Measurements from ENCODE around the gene FILIP1L.
A peak's percentile ranks its signal among the peaks of the same experiment; 100 is the strongest.

FILIP1L gene

DNA sequence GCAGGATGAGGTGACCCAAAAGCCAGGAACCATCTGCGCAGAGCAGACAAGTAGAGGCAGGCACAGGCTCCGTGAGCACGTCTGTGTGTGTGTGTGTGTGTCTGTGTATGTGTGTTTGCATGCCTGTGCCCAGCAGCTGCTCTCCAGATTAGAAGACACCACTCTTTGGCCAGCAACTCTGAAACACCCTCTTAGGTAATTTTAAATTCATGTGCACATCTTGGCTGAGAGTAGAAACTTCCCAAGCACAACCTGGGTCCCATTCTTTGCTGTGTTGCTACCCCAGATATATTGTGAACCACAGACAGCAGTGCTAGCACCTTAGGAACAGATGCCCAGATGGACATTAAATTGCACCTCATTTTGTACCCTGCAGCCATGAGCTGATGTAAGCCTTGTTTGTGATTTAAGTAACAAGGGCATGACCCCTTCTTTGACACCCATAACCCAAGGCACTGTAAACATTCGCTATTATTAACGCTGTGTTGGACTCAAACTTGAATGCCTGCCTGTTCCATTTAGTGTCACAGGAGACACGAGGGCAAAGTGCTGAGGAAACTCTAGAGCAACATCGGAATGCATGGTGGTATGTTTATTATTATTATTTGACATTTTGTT is at the start of gene FILIP1L:
FILIP1L (minus strand) TSS at position 89 of the 618 bp plus-strand sequence.
- DNase-seq: no peak

DNA sequence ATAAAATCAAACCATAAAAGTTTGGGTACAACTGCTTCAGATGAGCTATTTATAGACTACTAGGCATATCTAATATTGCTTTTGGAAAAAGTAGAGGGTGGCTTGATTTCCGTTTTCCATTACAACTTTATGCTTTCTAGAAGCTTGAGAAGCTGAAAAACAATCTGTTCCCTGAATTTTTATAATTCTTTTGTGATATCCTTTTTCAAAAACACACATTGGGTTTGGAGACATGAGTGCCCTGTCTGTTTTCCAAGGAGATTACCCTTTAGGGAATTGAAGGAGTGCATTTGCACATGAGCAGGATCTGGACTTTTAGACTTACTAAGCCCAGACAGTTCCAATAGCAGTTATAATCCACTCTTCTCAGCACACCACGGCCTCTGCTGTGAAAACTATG is 49.5 kb upstream of the FILIP1L start:
- DNase-seq: no peak

DNA sequence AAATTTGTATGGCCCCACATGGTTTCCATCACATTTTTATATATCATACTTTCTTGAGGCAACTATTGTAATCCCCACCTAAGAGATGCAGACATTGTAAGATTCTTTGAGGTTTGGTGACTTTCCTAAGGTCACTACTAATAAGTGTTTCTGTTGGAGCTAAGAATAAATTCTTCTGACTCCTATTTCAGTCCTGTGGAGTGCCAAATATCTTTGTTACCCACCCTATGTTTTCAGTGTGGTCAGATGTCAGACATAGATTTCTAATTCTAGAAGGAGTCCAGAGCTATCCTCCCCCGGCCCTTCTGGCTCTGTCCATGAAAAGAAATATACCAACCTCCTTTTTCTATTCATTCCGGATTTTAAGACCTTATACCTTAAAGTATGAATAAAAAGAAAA is 46.2 kb upstream of the FILIP1L start:
- no peak for DNase-seq

DNA sequence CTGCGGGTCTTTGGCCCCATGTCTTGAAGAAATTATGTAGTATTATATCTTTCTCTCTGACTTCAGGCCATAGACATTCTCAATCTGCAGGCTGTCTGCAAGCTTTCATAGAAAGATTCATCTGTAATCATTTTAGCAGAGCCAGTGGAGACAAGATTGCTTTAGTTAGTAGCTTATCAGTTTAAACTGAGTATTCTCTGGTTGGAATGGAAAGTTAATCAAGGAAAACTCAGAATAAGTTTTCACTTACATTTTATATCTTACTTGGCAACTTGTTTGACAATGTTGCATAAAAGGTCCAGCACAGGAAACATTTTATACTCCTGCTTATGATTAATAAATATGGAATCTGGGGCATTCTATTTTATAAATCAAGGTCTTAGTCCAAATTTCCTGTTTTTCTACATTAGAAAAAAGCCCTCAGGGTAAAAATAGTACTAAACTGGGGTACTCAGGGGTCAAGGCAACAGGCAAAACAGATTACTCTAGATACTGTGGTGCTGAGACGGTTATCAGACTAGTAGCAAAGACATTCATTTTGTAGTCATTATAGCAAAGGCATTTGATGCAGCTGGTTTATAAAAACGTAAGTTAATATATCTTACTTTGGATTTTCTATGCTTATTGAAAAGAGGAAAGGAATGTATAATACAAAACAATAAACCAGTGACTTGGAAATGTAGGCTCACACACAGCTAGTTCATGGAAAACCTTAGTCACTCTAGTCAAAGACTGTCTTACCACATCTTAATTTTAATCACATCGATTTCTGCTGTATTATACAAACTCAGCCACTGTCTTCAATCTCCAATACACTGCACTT is 45.2 kb upstream of the FILIP1L start:
- no peak for DNase-seq

DNA sequence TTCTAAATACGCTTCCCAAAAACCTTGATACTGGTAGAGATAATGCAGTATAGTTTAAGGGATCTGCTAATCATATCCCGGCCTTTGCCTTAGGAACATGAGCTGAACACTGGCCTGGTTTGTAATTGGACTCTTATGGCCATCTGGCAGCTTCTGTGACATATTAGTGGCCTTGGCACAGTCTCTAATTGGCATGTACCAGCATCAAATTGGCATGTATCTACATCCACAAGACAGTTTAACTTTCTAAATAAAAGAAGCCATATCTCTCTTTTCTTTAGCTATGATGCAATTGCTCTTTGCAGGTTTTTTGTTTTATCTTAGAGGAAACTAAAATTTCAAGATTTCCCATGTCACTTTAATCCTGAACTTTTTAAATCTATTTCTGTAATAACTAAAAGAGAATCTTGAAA is 44.6 kb upstream of the FILIP1L start:
- peak; percentile 90 for DNase-seq

DNA sequence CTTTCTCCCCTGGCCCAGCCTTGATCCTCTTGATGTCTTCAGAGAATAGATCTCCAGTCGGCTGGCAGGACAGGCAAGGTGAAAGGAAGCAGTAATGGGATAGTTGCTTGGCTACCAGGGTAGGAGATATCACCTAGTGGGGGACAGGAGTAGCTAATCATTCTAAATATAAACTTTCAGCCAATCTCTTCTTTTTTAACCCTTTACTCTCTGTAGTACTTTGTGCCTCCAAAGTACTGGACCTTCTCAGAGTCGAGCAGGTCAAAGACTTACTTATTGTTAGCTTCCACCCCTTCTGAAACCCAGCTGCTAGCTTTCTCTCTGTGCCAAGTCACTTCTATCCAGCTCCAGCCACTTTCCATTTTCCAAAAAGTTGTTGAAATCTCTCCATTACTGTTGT is 43.4 kb upstream of the FILIP1L start:
- DNase-seq: no peak

DNA sequence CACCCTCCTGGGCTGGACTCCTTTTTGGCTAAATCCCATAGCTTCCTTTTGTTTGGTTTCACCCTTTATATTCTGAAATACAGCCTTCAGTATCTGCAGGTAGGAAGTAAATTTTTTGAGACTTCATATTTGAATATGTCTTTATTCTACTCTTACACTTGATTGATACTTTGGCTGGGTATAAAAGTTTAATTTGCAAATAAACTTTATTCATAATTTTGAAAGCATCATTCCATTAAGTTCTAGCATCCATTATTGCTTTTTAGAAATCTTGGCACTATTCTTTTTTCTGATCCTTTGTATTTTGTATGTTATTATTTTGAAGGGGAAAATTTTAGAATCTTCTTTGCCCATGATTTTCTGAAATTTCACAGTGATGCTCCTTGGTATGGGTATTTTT is 41.3 kb upstream of the FILIP1L start:
- no peak for DNase-seq

DNA sequence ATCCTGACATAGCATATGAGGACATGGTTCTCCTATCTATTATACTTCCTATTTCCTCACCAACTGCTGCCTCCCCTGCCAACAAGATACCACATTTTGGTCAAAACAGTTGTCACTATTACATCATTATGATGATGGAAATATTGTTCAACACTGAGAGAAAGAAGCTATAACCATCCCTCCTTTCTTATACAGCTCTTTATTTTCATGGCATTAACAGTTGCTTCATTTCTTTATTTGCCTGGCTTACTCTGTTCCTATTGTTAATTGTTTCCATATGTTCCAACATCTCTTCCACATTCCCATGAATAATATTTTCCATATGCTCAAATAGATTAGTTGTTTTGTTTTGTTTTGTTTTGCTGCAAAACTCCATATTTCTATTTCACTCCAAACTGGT is 40.8 kb upstream of the FILIP1L start:
- DNase-seq: no peak

DNA sequence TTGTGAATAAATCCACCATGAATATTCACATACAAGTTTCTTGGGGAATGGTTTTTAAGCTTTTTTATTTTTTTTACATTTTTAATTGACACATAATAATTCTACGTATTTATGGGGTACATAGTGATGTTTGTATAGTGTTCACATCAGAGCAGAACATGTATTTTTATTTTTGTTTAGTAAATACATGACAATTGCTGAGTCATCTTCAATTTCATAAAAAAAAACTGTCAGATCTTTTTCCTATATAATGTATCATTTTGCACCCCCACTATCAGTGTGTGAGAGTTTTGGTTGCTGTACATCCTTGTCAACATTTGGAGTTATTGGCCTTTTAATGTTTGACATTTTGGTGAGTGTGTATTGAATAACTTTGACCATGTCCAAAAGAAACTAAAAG is 39.9 kb upstream of the FILIP1L start:
- DNase-seq: no peak

DNA sequence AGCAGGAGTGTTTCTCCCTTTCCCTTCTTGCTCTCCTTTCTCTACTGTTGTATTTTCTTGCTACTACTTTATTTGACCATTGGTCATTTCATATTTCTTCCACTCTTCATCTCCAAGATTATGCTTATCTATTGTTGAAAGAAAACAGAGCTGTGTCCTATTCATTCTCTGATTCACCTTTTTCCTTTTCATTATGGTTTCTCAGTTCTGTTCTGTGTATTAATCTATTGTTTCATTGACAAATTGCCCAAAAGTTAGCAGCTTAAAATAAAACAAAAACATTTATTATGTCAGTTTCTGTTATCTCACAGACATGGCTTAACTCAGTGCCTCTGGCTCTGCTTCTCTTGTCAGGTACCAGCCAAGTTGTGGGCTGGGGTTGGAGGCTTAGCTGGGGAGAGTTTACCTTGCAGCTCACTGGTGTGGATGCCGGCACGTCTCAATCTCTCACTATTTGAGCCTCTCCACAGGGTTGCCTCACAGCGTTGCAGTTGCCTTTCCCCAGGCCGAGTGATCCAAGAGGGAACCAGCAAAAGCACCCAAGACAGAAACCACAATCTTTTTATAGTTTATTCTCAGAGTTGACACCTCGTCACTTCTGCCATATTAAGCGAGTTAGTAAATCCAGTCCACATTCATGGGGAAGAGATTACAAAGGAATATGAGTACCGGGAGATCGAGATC is 36.9 kb upstream of the FILIP1L start:
- DNase-seq: no peak

DNA sequence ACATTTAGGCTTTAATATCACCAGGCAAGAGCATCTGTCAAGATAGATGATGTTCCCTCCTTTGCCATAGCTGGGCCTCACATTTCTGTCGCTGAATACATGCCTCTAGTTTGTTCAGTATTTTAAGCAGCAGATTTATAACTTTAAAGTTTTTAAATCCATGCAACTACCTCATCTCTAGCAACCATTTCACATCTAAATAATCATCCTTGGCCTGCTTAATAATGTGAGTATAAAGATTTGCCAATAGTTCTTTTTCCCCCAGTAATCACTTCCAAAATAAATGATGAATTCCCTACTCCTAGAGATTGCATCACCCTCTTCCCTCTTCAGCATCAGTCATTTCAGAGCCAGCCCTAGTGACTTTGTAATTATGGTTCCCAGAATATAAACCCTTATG is 36.2 kb upstream of the FILIP1L start:
- DNase-seq: no peak

DNA sequence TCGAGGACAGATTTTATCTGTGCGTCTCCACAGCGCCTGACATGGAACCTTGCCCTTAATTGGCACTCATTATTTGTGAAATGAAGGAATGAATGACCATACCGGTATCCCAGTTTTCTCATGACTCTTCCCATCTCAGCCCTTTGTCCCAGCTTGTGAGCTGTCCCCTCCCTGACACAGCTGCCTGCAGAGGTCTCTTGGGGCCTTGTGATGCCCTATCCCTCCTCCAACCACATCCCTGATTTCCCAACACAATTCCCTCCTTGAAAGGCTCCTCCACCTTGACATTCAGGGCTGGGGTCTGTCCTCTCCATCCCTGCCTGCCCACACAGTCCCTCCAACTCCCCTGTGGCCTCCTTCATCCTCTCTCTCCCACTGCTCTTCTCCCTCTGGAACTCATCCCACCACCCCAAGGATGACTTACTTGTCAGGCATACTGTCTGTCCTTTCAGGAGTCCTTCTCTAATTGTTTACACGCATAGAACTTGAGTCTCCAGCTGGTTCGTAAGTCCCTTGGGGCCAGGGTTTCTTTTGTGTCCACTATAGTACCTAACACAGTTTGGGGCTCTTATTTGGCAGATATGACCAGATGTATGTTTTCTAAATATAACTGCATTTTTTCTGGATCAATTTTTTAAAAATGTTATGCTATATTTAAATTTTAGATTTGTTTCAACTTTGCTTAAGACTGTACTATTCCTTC is 35.6 kb upstream of the FILIP1L start:
- DNase-seq: no peak

DNA sequence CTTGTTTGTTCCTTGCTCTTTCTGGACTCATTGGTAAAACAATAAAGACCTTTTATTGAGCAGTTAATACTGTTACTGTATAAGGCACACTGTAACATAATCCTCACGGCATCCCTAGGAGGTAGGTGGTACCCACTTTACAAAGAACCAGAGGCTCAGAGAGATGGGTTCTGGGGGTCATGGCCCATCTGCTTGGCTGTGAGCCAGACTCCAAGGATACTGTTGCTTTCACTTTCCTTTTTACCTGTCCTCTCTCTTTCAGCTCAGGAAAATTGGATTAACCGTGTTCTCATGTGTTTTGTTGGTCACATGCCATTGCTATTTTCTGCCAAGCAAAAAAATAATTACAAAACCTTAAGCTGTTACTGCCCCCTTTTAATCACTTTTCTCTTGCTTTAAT is 34.8 kb upstream of the FILIP1L start:
- DNase-seq: no peak

DNA sequence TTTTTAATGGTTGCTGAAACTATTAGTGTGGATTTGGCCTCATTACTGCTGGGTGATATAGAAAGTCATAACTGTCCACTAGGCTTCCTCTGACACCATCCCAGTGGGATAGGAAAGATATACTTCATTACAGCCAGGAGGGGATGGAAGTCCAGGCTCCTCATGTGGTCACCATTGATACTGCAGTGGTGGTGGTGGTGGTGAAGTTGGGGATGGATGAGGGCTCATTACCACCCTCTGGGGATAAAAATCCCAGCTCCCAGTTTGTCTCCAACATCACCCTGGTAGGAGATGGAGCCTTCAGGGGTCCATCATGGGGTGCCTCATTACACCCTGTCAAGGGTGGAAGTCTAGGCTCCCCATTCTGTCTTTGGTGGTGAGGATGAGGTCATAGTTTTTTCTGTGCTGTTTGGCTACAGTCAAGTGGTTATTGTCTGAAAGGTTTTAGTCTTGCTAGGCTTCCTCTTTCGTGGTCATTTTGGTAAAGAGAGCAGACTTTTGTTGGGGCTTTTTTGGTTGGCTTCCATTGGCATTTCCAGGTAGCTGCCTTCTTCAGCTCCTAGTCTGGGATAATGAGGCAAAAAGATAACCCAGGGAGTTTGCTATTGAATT is 30.1 kb upstream of the FILIP1L start:
- DNase-seq: no peak

DNA sequence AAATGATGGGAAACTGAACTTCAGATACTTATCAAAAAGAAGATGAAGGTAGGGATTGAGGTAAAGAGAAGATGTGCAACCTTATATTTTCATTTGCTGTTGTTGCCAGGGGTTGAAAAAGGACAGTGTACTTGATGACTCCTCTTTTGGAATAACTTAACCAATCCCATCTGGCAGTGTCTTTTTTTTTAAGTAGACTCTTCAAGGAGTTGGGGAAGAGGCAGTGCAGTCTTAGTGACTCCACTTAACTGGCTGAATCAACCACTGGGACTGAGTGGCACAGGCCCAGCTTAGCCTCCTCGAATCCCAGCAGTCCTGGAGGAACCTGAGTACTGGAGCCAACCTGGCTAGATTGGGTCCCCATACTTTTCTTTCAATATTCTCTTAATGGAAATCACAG is 27.3 kb upstream of the FILIP1L start:
- DNase-seq: no peak

DNA sequence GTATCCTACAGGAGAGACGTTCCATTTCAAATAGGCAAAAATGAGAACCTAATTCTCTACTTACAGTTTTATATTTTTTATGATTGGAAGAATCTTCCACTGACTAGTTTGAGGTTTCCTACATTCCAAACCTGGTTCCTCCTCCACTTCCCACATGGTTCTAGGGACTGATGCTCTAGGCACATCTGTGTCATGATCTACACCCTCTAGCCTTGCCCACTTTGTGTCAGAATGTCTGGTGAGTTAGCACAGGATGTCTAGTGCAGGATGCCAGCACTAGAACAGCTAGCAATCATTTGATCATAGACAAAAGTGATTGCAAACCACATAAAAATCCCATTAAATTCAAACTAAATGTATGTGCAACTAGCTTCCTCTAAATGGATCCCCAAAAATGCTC is 26.7 kb upstream of the FILIP1L start:
- DNase-seq: no peak

DNA sequence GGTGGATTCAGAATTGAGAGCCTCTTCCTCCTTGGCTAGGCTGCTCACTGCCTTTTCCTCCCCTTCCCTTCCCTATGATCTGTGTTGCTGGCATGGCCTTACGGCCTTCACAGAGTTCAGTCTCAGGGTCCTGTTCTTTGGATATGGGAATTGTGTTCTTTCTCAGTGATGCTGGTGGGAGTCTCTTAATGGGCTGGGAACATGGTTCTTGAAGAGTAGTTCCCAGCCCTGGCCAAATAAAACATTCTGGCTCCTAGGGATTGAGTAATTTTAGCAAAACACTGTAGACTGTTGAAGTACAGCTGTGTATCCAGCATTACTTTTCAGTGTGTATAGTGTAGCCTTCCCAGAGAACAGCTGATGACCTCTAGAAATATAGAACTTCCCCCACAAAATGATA is 22.6 kb upstream of the FILIP1L start:
- no peak for DNase-seq

DNA sequence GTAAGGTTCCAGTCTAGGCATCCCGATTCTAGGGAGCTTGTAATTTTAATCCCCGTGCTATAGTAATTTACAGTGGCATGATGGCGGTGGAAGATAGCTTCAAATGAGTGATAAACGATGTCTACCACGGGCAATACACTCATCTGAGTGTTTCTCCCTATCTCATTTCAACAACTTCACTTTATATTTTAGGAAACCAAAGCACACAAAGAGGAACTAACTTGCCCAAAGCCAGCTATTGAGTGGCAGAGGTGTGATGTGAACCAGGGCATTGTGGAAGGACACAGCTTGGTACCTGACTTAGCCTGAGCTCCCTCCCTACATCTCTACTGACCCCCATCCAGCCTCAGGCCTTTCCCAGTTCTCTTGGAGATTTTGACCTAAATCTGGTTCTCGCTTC is 16.9 kb upstream of the FILIP1L start:
- no peak for DNase-seq

DNA sequence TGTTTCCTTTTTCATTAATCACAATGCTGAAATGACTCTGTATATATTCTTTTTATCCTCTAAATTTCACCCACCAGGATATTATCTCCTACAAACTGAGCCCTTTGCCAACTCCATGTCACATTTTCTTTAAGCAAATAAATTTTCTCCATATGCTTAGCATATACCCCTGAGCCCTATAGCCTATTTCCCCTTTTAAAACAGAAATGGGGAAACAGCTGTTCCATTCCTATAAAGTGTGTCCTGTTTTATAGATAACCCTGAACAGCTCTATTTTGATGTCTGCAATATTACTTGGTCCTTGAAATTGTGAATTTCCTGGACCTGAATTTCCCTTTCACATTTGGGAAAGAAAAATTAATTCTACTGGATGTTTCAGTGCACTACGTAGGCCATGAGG is 15.6 kb upstream of the FILIP1L start:
- DNase-seq: no peak

DNA sequence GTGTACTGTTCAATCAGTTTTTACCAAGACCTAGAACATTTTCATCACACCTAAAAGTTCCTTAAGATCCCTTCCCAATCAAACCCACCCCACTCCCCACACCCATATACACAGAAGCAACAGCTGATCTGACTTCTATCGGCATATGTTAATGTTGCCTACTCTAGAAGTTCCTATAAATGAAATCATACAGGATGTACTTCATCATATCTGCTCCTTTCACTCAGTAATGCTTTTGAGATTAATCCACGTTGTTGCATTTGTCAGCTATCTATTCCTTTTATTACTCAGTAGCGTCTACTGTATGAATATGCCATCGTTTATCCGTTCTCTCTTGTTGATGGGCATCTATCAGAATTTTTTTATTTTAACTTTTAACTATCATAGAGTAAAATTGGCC is 14.3 kb upstream of the FILIP1L start:
- no peak for DNase-seq

DNA sequence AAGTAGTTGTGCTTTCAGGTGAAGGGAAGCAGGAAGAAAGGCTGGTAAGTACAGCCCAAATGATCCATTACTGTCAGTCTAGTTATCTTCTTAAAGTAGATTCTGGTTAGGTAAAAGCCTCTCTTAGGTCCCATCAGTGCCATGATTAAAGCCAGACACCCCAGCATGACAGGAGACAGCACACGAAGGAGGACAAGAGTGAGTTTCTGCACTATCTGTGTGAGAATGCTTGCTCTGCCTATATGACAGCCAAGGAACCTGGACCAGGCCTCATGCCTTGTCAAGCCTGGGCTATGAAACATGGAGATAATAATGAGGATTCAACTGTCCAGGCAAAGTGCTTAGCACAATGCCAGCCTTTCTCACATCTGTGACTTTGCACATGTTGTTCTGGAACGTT is 13.5 kb upstream of the FILIP1L start:
- no peak for DNase-seq

DNA sequence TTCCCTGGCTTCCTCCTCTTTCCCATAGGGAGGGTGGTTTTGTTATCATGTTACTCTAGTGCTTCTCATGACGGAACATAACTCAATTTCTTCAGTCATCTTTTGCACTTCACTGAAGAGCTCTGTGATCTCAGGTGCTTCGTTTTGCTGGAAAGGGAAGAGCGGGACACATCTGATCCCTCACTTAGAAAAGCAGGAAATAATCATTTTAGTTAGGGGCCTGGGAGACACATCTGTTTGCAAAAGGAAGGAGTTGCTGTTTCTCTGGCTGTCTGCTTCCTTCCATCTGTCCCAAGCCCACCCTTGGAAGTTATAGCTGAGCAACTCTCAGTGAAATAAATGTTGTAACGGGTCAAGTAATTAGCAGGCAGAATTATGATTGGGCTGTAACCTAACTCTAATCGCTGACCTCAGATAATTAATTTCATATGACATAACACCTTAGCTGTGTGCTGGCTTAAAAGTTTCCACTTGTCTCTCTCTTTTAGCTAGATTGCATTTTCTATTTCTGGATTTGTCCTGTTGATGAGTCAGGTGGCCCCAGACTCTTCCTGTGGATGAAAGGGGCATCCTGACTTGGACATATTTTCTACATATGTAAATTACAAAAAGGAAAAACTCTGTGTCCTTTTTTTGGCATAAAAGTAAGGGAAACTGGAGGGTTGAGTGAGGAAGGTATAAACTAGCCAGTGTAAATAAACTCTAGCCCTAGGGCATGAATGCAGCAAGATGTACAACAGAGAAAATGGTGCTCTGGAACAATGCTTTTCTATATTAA is 11.0 kb upstream of the FILIP1L start:
- DNase-seq: no peak

All from NCI-H1694 treated with DMSO at 0.1 percent for 48 hours (cell line).